Measurements from ENCODE around the gene KY.
A peak's percentile ranks its signal among the peaks of the same experiment; 100 is the strongest.

Gene KY, protein sequence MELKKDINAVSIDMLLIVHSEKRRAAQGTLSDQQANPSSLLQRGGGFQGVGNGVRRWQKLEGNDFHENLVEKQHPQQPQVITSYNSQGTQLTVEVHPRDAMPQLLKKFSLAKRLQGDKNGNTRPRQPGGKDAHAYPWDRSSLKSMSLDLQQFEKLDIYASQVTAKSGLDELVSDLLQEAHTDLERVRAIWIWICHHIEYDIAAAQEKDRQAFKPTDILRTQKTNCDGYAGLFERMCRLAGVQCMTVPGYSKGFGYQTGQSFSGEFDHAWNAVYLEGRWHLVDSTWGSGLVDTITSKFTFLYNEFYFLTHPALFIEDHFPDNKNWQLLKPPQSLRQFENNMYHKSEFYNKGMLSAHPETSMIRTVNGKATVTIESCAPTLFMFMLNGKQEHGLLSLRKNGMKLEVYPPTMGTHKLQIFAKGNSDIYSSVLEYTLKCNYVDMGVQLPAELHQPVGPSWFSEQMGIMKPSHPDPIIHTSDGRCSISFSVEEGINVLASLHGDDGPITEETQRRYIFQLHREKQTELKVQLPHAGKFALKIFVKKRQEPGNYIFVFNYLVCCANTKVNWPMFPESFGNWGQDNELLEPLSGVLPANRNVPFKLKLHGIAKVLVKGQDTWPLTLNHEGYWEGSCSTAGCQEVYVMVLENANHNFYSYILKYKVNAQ

DNA sequence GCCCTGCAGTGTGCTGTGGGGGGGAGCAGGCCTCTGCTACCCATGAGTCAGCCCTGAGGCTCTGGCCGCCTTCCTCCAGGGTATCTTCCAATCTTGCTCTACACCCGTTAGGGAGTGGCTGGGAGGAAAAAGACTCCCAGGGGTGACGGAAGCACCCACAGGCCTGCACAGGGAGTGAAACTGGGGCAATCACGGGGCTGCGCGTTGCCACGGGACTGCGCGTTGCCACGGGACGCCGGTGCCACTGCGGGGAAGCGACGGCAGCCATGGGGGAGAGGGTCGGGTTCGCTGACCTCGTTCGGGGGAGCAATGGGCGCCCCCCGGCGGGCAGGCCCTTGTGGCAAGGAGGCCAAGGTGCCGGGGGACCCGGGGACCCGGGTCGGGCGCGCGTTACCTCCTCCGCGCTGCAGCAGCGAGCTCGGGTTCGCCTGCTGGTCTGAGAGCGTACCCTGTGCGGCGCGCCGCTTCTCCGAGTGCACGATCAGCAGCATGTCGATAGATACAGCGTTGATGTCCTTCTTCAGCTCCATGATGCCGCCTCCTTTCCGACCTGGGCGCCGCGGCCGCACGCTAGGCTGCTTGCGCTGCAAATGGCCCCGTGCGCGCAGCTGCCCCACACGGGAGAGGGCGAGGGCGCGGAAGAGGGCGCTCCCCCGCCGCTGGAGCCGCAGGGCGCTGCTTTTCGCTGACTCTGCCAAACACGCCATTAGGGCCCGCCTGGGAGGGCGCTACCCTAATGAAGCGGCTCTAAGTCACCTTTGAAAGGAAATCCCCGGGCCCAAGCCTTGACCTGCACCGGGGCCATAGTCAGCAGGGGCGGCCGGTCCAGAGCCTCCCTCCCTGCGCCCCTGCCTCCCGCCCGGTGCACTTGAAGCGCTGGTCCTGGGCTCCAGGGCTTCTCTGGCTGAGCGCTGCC lies at the start of gene KY:
TSS of gene KY (minus strand) at position 592 of the 916 bp plus-strand sequence. CDS start at position 530, 62 bp downstream.
- ChIA-PET POLR2A (no interaction called here), CTCF (no interaction called here)
- peak; percentile 21 for DNase-seq (ENCODE audit: extremely low spot score)
- TF ChIP-seq, protein P1, sequence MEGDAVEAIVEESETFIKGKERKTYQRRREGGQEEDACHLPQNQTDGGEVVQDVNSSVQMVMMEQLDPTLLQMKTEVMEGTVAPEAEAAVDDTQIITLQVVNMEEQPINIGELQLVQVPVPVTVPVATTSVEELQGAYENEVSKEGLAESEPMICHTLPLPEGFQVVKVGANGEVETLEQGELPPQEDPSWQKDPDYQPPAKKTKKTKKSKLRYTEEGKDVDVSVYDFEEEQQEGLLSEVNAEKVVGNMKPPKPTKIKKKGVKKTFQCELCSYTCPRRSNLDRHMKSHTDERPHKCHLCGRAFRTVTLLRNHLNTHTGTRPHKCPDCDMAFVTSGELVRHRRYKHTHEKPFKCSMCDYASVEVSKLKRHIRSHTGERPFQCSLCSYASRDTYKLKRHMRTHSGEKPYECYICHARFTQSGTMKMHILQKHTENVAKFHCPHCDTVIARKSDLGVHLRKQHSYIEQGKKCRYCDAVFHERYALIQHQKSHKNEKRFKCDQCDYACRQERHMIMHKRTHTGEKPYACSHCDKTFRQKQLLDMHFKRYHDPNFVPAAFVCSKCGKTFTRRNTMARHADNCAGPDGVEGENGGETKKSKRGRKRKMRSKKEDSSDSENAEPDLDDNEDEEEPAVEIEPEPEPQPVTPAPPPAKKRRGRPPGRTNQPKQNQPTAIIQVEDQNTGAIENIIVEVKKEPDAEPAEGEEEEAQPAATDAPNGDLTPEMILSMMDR (IDR thresholded peaks at IDR 0.05; ENCODE audit: control extremely low read depth, extremely low read depth, low read depth, missing control alignments), result no peak

DNA sequence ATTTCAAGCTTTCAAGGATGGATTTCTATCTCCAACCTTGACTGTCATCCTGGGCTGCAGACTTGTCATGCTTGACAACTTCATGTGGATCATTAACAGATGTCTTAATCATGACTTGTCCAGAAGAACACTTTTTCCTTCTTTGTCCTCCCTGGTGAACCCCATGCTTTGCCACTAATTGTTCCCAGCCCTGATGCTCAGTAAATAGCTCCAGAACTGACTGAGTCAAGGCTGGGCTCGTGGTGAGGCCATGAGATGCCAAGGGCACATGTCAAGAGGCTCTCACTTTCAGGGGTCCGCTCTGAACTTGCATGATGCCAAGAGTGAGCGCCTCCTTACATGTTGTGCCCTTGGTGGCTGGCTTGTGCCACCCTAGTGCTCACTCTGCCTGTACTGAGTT lies 48.9 kb upstream of the KY start:
- ChIA-PET CTCF (no interaction called here), POLR2A (no interaction called here)
- DNase-seq (ENCODE audit: extremely low spot score), result no peak
- TF ChIP-seq, protein P1 (IDR thresholded peaks at IDR 0.05; ENCODE audit: control extremely low read depth, extremely low read depth, low read depth, missing control alignments), result no peak

DNA sequence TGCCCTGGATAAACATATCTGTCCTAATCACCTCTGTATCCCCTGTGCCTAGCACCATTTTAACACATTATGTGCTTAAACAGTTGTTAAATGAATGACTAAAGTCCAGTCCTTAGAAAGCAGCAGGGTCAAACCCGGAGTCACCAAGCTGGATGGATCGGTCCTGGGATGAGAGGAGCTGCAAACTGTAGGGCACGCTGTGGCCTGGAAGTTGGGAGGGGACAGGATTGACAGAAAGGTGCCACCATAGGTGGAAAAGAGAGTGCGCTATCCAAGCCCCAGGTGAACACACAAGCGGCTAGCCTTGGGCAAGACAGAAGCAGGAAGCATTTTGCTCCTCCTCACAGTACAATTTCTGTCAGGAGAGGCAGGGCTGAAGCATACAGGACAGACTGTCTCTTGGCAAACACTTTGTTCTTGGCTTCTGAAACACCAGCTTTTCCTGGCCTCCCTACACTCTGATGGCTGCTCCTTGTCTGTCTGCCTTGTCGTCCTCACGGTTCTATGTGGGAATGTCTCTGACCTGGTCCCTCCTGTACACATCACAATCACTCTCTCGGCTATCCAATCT lies 48.4 kb upstream of the KY start:
- TF ChIP-seq, protein P1 (IDR thresholded peaks at IDR 0.05; ENCODE audit: control extremely low read depth, extremely low read depth, low read depth, missing control alignments), result no peak
- ChIA-PET POLR2A (no interaction called here), CTCF (no interaction called here)
- DNase-seq (ENCODE audit: extremely low spot score), result no peak

DNA sequence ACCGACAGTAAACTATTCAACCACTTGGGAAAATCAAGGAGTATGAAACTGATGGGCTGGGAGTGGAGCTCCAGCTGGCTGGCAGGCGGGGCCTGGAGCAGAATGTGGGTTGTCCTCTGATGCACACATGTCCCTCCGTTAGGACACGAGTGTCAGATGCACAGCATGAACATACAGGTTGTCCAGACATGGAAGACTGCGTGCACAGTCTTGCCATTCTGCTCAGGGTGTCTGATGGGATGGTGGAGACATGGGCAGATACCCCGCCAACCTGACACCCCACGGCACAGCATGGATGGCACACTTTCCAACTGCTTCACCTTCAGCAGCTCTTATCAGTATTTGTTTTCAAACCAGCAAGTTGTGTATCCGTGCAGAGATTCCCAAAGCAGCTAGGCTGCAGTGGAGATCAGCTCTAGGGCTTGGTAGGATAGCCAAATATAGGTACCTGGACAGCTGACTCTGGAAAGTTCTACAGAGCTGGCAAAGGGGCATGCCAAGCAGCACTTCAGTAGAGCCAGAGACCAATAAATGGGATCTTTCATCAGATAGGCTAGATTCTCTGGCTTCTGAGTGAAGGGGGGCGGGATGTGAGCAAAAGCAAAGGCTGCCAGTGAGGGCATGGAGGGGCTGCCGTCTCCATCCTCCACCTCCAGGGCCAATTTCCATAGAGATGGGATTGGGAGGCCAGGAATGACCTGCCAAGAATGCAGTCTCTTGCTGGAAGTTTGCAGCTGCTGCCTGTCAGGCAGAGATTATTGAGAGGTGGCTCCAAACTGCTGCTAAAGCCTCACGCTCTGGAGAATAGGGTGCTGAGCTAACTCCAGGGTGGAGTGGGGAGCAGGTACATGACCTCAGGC lies 47.2 kb upstream of the KY start:
- CTCF ChIA-PET, result interaction anchor here (1.2 kb wide), 1 partner anchor 97 kb away, joined by 4 read pairs; no protein-coding TSS in a partner anchor
- TF ChIP-seq, protein P1 (IDR thresholded peaks at IDR 0.05; ENCODE audit: control extremely low read depth, extremely low read depth, low read depth, missing control alignments), result no peak
- no peak for DNase-seq (ENCODE audit: extremely low spot score)
- POLR2A ChIA-PET, result no interaction called here

DNA sequence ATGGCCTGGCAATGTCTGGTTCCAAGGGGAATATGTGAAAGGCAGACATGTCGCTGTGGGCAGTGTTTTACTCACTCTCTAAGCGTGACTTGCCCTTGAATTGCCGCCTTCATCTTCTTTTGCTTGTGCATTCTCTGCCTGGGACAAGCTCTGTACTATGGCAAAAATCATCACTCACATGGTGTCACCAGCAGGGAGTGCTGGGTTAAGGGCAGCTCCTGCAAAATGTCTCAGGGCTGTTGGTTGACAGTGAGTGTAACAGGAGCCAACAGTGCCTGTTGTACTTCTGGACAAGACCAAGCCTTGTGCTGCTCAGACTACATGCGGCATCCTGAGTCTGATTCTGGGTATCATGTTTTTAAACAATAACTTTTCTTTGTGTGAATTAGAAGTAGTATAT lies 45.3 kb upstream of the KY start:
- CTCF ChIA-PET, result no interaction called here
- POLR2A ChIA-PET, result no interaction called here
- DNase-seq (ENCODE audit: extremely low spot score), result no peak
- TF ChIP-seq, protein P1 (IDR thresholded peaks at IDR 0.05; ENCODE audit: control extremely low read depth, extremely low read depth, low read depth, missing control alignments), result no peak
